ENCODE data around the gene HES2. TPM values are rescaled to one million over a fixed set of nuclear protein-coding genes. Genes with fewer than 3 reads are reported as not detected.

HES2 gene
- total and polyA plus RNA-seq, 8 donors, result 18.4 to 231 TPM; not detected in 6

DNA sequence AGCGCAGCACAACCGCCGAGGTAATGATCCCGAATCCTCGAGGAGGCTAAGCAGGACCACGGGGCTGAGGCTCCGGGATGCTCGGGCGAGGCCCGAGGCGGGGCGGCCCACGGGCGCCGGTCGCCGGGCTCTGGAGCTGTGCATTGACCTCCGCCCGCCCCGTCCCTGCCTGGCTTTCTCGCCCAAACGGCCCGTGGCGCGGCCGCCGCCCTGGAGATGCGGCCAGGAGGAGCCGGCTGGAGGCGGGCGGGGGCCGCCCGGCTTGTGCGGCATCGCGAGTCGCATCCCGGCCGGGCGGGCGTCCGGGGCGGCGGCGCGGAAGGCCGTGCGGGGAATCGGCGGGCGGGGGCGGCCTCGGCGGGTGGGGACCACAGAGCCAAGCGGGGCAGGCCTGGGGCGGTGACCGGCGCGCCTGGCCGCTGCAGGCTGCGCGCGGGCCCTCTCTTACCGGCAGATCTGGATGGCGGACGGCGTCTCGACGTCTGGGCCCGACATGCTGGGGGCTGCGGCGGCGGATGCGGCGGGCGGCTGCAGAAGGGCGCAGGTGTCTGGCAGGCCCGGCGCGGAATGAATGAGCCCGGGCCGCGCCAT, 26.8 kb downstream of the HES2 start:
- Histone ChIP-seq H3K36me3 (no peaks in the 10 kb centered on the region), H3K4me3 (peak overlapping the region; percentile 59 to 72 (median 64)), H3K9me3 (no peaks in the 10 kb centered on the region), H3K4me1 (peaks cover 14 to 20% (median 17%) of the 10 kb centered on the region in 4 donors), H3K27me3 (no peaks in the 10 kb centered on the region), H3K27ac (peak overlapping the region; percentile 66 to 99 (median 99))
- TF ChIP-seq EP300 (IDR thresholded peaks at IDR 0.05), result no peak
- no peak for TF ChIP-seq POLR2A (IDR thresholded peaks at IDR 0.05)
- TF ChIP-seq, protein P1, sequence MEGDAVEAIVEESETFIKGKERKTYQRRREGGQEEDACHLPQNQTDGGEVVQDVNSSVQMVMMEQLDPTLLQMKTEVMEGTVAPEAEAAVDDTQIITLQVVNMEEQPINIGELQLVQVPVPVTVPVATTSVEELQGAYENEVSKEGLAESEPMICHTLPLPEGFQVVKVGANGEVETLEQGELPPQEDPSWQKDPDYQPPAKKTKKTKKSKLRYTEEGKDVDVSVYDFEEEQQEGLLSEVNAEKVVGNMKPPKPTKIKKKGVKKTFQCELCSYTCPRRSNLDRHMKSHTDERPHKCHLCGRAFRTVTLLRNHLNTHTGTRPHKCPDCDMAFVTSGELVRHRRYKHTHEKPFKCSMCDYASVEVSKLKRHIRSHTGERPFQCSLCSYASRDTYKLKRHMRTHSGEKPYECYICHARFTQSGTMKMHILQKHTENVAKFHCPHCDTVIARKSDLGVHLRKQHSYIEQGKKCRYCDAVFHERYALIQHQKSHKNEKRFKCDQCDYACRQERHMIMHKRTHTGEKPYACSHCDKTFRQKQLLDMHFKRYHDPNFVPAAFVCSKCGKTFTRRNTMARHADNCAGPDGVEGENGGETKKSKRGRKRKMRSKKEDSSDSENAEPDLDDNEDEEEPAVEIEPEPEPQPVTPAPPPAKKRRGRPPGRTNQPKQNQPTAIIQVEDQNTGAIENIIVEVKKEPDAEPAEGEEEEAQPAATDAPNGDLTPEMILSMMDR (IDR thresholded peaks at IDR 0.05), result no peak
- TF ChIP-seq POLR2AphosphoS5 (IDR thresholded peaks at IDR 0.05), result no peak
- 0 to 3% (median 1%) methylated on average over 5 to 83 of the region's 83 CpGs for WGBS, 5 donors
- DNase-seq, result no peak
- intact Hi-C loops (cut with DNase I; ENCODE audit: low total_unique reads), result no loop called here

DNA sequence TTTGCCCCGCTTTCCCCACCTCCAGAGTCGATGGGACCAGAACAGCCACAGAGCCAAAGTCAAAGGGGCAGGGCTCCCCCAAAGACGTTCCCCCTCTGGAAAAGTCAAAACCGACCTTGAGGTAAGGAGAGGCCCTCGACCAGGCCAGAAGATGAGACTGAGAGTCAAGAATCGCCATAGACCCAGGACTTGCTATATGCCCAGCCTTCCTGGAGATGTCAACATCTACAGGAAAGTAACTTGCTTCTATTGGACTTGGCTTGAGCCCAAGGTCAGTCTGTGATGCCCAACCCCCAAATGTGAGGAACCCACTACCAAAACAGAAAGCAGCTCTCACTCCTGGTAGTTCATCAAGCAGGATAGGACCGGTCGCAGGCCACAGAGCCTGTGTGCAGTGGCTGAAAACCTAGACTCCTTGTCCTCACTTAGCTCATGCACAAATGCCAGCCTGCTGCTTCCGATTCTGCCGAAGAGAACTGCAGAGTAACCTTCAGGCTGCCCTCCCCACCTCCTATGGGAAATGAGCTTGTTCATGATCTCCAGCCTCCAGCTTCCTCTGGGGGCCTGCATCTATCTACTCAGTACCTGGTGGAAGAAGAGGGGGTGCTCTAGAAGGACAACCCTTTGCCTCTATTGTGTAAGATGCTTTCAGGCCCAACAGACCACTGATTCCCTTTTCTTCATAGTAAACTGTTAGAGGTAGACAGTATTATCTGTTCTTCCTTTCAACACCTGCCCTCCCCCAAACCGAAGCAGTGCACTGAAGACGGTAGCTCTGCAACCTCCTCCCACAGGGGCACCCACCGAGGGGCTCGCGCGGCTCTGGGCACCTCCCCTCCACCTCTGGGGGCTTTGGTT, 27.5 kb downstream of the HES2 start:
- TF ChIP-seq, protein P1 (IDR thresholded peaks at IDR 0.05), result peak in 1 of 7 experiments; percentile 8
- no peak for TF ChIP-seq POLR2AphosphoS5 (IDR thresholded peaks at IDR 0.05)
- peak in 1 of 2 donors; percentile 61 for DNase-seq
- H3K9me3 ChIP-seq, result no peaks in the 10 kb centered on the region
- no peaks in the 10 kb centered on the region for H3K27me3 ChIP-seq
- peaks cover 14 to 20% (median 17%) of the 10 kb centered on the region in 4 donors for H3K4me1 ChIP-seq
- intact Hi-C loops (cut with DNase I; ENCODE audit: low total_unique reads), result no loop called here
- 40 to 48% (median 44%) methylated on average over 15 to 16 of the region's 16 CpGs for WGBS, 5 donors
- H3K27ac ChIP-seq, result peak overlapping the region in 3 of 5 donors; percentile 93 to 99 (median 99)
- peak overlapping the region; percentile 59 to 72 (median 64) for H3K4me3 ChIP-seq
- H3K36me3 ChIP-seq, result no peaks in the 10 kb centered on the region

DNA sequence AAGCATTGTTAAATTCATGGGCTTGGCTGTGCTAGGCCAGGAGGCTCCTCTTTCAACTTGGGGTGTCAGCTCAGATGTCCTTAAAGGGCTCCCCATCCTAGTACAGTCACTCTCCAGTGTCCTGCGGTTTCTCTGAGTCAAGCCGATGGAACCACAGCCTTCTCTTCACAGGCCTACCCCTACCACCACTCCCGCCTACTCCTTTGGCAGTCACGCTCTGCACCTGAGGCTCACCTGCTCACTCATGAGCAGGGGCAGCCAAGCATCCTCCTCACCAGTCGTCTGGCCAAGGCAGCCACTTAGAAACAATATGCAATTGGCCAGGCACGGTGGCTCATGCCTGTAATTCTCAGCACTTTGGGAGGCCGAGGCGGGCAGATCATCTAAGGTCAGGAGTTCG, 29.7 kb downstream of the HES2 start:
- intact Hi-C loops (cut with DNase I; ENCODE audit: low total_unique reads), result no loop called here
- DNase-seq, result no peak
- no peak overlapping the region for H3K27ac ChIP-seq

DNA sequence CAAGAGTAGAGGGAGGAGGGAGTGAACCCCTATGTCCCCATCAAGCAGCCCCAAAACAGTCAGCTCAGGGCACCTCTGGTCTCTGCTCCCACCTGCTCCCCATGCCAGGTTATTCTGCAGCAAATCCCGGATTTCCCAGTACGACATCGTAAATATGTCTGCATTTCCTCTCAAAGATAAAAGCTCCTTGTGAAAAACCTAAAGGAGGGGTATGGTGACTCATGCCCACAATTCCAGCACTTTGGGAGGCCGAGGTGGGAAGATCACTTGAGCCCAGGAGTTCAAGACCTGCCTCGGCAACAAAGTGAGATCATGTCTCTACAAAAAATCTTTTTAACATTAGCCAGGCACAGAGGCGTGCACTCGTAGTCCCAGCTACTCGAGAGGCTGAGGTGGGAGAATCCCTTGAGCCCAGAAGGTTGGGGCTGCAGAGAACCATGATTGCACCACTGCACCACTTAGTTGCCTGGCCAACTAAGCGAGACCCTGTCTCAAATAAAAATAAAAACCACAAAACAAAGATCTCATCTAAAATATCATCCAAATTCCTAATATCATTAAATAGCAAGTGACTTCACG, 33.3 kb downstream of the HES2 start:
- 68 to 74% (median 71%) methylated on average over 10 of the region's 10 CpGs for WGBS, 5 donors
- intact Hi-C loops (cut with DNase I; ENCODE audit: low total_unique reads), result no loop called here
- H3K27ac ChIP-seq, result peak overlapping the region in 3 of 5 donors; percentile 63 to 66 (median 65)

More for the DNA sequence above, 29.7 kb downstream of the HES2 start:
- no peaks in the 10 kb centered on the region for H3K9me3 ChIP-seq
- H3K27me3 ChIP-seq, result no peaks in the 10 kb centered on the region
- WGBS, 5 donors, result 85 to 97% (median 93%) methylated on average over 9 of the region's 9 CpGs
- TF ChIP-seq, protein P1 (IDR thresholded peaks at IDR 0.05), result no peak
- no peak for TF ChIP-seq POLR2AphosphoS5 (IDR thresholded peaks at IDR 0.05)
- no peak for TF ChIP-seq POLR2A (IDR thresholded peaks at IDR 0.05)
- no peak for TF ChIP-seq EP300 (IDR thresholded peaks at IDR 0.05)
- no peaks in the 10 kb centered on the region for H3K36me3 ChIP-seq
- H3K4me1 ChIP-seq, result peaks cover 24 to 37% (median 30%) of the 10 kb centered on the region in 4 donors
- H3K4me3 ChIP-seq, result no peak overlapping the region

More for the DNA sequence above, 33.3 kb downstream of the HES2 start:
- DNase-seq, result no peak
- no peak for TF ChIP-seq EP300 (IDR thresholded peaks at IDR 0.05)
- TF ChIP-seq, protein P1 (IDR thresholded peaks at IDR 0.05), result no peak
- TF ChIP-seq POLR2AphosphoS5 (IDR thresholded peaks at IDR 0.05), result no peak
- TF ChIP-seq POLR2A (IDR thresholded peaks at IDR 0.05), result no peak
- no peaks in the 10 kb centered on the region for H3K27me3 ChIP-seq
- H3K4me1 ChIP-seq, result peaks cover 9 to 25% (median 16%) of the 10 kb centered on the region in 4 donors
- no peak overlapping the region for H3K4me3 ChIP-seq
- H3K36me3 ChIP-seq, result no peaks in the 10 kb centered on the region
- no peaks in the 10 kb centered on the region for H3K9me3 ChIP-seq

Measured in stomach (tissue), 9 donors.